PC-3 (cell line): ENCODE measurements around the gene EPHB2.

Experiments
- EZH2 ChIP-seq: fragments of 300-600 bp; sonication (generic); IDR thresholded peaks from one replicate; pipeline ENCODE4 v1.6.1; 2017; ENCODE audit warnings: antibody characterized with exemption, mild to moderate bottlenecking, low read length; ENCODE audit not compliant: unreplicated experiment
- EZH2phosphoT487 ChIP-seq: fragments of 300-600 bp; sonication (generic); IDR thresholded peaks from 2 replicates; pipeline ENCODE4 v1.6.1; 2018; ENCODE audit warnings: mild to moderate bottlenecking, antibody characterized with exemption, low read length, borderline replicate concordance
- TF ChIP-seq, protein P1 (sequence below): fragments of 300-600 bp; sonication (generic); conservative IDR thresholded peaks from 2 replicates; pipeline ENCODE4 v1.5.1; 2017; ENCODE audit warnings: antibody characterized with exemption, low read depth, mild to moderate bottlenecking, low read length

DNA sequence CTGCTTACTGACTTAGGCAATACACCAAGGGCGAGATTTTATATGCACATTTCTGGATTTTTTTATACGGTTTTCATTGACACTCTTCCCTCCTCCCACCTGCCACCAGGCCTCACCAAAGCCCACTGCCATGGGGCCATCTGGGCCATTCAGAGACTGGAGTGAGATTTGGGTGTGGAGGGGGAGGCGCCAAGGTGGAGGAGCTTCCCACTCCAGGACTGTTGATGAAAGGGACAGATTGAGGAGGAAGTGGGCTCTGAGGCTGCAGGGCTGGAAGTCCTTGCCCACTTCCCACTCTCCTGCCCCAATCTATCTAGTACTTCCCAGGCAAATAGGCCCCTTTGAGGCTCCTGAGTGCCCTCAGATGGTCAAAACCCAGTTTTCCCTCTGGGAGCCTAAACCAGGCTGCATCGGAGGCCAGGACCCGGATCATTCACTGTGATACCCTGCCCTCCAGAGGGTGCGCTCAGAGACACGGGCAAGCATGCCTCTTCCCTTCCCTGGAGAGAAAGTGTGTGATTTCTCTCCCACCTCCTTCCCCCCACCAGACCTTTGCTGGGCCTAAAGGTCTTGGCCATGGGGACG, 204.1 kb downstream of the EPHB2 start:
- TF ChIP-seq, protein P1, sequence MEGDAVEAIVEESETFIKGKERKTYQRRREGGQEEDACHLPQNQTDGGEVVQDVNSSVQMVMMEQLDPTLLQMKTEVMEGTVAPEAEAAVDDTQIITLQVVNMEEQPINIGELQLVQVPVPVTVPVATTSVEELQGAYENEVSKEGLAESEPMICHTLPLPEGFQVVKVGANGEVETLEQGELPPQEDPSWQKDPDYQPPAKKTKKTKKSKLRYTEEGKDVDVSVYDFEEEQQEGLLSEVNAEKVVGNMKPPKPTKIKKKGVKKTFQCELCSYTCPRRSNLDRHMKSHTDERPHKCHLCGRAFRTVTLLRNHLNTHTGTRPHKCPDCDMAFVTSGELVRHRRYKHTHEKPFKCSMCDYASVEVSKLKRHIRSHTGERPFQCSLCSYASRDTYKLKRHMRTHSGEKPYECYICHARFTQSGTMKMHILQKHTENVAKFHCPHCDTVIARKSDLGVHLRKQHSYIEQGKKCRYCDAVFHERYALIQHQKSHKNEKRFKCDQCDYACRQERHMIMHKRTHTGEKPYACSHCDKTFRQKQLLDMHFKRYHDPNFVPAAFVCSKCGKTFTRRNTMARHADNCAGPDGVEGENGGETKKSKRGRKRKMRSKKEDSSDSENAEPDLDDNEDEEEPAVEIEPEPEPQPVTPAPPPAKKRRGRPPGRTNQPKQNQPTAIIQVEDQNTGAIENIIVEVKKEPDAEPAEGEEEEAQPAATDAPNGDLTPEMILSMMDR = no peak
- TF ChIP-seq EZH2phosphoT487 = no peak
- no peak for TF ChIP-seq EZH2
